ENCODE results near the gene ZNF225.
"Not testable (repeated sequence)": the region's sequence is repeated elsewhere in the genome, so short reads cannot be mapped to it uniquely, and the experiment has no call there.

ZNF225 gene

GRCh38 chr19:44113138-44113783 is at the start of gene ZNF225:
ZNF225 (plus strand) TSS chr19:44113399; CDS start chr19:44115828, 2,429 bp downstream.
- DNase-seq: peak; percentile 93 to 99

GRCh38 chr19:44066305-44066704 is 46.9 kb upstream of the ZNF225 start:
- no peak for DNase-seq

GRCh38 chr19:44069415-44069814 is 43.8 kb upstream of the ZNF225 start:
- no peak for DNase-seq

DNA sequence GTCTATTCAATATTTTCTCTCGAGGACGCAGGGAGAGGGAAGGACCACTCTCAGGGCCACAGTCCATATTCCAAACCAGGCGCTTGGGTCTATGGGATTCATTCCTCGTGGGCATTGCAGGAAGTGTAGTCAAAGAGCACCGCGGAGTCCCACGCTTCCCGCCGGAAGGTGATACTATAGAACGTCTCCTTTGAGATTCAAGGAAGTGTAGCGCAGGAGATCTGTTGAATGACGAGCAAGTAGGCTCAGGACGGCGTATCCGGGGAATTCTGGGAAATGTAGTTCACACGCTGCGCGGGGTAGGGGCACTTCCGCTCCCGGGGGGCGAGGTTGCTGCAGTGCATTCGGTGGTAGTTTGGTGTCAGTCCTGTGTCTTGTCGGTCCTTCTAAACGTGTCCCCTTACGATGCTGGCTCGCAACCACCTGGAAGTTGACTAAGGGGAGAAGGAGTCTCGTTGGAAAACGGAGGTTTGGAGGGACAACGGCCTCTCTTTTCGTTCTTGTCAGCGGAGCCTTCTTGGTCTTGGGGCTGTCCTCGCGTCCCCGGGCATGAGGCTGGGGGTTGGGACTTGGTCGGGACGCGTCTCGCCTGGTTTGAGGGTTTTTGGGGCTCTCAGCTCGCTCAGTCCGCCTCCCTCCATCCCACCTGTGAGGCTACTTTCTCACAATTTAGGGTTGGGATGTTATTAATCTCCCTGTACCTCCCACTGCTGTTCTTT is 41.2 kb upstream of the ZNF225 start, which contains the start of gene ZNF284:
TSS of gene ZNF284 (plus strand) at position 336 of the 719 bp plus-strand sequence. CDS start 4,231 bp downstream, outside the sequence.
- DNase-seq: peak; percentile 85 to 93

GRCh38 chr19:44072543-44073401 is 40.4 kb upstream of the ZNF225 start:
- DNase-seq: no peak

GRCh38 chr19:44076325-44076724 is 36.9 kb upstream of the ZNF225 start:
- no peak for DNase-seq

GRCh38 chr19:44092108-44092507 is 21.1 kb upstream of the ZNF225 start:
- DNase-seq: no peak

- peak; percentile 91 to 93 for DNase-seq
These were observed 19.1 kb upstream of the ZNF225 start, which contains the start of gene ZNF224 for GRCh38 chr19:44093931-44094765. ZNF224 (plus strand) TSS chr19:44094361; CDS start chr19:44097874, 3,513 bp downstream.

- no peak for DNase-seq
These were observed 5.4 kb upstream of the ZNF225 start for GRCh38 chr19:44107751-44108150.

DNA sequence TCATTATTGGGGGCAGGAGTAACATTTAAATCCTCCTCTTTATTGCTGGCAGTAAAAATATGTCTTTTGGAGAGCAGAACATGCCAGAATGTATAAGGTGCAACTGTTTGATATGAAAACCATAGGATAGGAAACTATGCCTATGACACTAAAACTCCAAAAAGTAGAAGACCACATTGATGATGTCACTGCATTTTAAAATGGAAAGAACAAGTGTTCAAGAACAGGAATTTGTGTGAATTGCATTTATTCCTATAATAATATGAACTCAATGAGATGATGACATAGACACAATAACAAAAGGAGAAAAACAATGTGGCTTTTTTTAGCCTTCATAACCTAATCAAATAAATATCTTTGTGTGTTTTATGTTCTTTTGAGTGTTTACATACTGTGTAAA is 3.7 kb upstream of the ZNF225 start:
- no peak for DNase-seq

- peak; percentile 54 to 87 for DNase-seq
These were observed 1.2 kb upstream of the ZNF225 start for GRCh38 chr19:44111910-44112463.

DNA sequence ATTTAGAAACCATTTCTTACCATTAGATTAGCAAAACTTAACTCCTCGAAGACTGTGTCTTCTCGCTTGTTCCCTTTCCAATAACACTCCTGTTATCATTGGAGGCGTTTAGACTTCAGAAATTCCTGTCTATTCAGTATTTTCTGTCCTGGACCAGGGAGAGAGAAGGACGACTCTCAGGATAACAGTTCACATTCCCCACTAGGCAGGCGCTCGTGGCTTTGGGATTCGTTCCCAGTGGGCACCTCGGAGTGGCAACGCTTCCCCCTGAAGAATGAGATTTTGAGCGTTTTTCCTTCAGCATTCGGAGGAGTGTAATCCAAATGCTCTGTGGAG is 429 bp upstream of the ZNF225 start:
- DNase-seq: no peak

- no peak for DNase-seq
These were observed 688 bp downstream of the ZNF225 start for GRCh38 chr19:44113784-44114390.

- not testable (repeated sequence) for DNase-seq
These were observed 8.0 kb downstream of the ZNF225 start for GRCh38 chr19:44121162-44121561.

DNA sequence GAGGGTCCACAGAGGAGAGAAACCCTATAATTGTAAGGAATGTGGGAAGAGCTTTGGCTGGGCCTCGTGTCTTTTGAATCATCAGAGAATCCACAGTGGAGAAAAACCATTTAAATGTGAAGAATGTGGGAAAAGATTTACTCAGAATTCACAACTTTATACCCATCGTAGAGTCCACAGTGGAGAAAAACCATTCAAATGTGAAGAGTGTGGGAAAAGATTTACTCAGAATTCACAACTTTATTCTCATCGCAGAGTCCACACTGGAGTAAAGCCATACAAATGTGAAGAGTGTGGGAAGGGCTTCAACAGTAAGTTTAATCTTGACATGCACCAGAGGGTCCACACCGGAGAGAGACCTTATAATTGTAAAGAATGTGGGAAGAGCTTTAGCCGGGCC is 18.8 kb downstream of the ZNF225 start:
- no peak for DNase-seq

DNA sequence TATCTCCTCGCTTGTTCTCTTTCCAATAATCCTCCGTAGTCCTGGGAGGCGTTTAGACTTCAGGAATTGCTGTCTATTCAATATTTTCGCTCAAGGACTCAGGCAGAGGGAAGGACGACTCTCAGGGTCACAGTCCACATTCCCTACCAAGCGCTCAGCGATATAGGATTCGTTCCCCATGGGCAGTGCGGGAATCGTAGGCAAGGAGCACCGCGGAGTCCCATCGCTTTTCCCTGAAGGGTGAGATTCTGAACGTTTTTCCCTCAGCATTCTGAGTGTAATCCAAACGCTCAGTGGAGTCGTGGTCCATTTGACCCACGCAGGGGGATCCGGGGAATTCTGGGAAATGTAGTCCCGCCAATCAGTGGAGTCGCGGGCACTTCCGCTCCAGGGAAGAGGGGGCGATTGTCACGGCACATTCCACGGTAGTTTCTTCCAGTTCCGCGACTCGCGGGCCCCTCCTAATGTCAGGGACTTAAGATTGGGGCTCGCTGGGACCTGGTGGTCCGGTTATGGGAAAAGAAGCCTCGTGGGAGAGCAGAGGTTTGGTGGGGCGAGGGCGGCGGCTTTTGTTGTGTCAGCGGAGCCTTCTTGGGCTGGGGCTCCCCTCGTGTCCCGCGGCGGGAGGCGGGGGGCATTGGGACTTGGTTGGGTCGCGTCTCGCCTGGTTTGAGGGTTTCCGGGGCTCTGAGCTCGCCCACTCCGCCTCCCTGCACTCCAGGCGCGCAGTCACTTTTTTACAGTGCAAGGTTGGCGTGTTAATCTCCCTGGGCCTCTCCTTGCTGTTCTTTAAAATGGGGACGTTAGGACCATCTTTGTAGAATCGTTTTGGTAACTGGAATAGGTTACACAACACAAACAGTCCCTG is 28.2 kb downstream of the ZNF225 start, which contains the start of gene ZNF234:
TSS of gene ZNF234 (plus strand) at position 364 of the 868 bp plus-strand sequence. CDS start 3,079 bp downstream, outside the sequence.
- DNase-seq: peak; percentile 55 to 76

- peak in 1 of 2 experiments; percentile 14 for DNase-seq
These were observed 28.8 kb downstream of the ZNF225 start for GRCh38 chr19:44142059-44142433.

- DNase-seq: no peak
These were observed 36.6 kb downstream of the ZNF225 start for GRCh38 chr19:44149776-44150175.

DNA sequence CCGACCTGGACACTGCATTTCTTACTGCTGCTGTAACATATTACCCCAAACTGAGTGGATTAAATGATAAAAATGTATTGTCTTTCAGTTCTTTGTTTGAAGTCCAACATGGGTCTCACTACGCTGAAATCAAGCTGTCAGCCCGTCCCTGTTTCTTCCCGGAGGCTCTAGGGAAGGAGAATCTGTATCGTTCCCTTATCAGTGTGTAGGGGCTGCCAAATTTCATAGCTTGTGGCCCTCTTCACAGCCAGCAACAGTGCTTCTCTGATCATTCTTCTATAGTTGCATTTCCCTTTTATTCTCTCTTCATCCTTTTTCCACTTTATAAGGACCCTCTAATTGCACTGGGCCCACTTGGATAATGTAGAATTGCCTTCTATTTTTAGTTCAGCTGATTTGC is 38.3 kb downstream of the ZNF225 start:
- DNase-seq: no peak

DNA sequence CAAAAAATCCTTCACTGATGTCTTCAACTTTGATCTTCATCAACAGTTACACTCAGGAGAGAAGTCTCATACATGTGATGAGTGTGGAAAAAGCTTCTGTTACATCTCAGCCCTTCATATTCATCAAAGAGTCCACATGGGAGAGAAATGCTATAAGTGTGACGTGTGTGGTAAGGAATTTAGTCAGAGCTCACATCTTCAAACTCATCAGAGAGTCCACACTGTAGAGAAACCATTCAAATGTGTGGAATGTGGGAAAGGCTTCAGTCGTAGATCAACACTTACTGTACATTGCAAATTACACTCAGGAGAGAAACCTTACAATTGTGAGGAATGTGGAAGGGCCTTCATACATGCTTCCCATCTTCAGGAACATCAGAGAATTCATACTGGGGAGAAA is 43.3 kb downstream of the ZNF225 start:
- no peak for DNase-seq

- DNase-seq: no peak
These were observed 50.6 kb downstream of the ZNF225 start for GRCh38 chr19:44163789-44164188.

Data from NCI-H2081 (cell line).